GM12864 (cell line): Measurements from ENCODE around the gene SEC16B.

ENCODE experiments used
- DNase-seq: peaks from one replicate; pipeline ENCODE4 v3.0.0-alpha.2; 2011; ENCODE audit warnings: low read depth
- H3K4me3 ChIP-seq: 2 replicates; pipeline ENCODE4 v1.5.1; 2011; ENCODE audit warnings: mild to moderate bottlenecking, low read depth, low read length, control low read depth
- CTCF ChIP-seq: IDR thresholded peaks from 2 replicates; pipeline ENCODE4 v1.5.1; 2011; ENCODE audit warnings: low read depth, mild to moderate bottlenecking, moderate library complexity, low read length, control low read depth, inconsistent platforms; ENCODE audit errors: missing control alignments

SEC16B gene

GRCh38 chr1:177954076-177954475 lies 15.8 kb downstream of the SEC16B start:
- TF ChIP-seq CTCF = no peak
- DNase-seq = no peak
- no peak overlapping the region for H3K4me3 ChIP-seq

DNA sequence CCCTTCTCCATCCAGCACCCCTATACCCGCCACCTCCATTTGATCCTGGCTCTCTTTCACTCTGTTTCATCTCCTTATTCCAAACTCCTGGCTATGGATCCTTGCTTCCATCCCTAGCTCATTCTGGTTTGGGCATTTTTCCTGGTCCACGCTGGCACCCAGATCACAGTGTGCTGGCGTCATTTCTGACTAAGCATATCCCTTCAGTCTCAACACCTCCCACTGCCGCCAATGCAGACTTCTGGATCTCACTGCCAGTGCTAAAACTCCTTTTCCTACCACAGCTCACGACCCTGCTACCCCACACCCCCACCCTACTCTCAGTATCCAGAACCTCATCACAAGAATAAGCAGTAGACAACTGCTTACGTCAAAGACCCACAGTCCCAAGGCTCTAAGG lies 16.3 kb downstream of the SEC16B start:
- no peak overlapping the region for H3K4me3 ChIP-seq
- DNase-seq = no peak
- TF ChIP-seq CTCF = no peak

- H3K4me3 ChIP-seq = no peak overlapping the region
- no peak for DNase-seq
- no peak for TF ChIP-seq CTCF
Observed at GRCh38 chr1:177952691-177953090, 17.2 kb downstream of the SEC16B start.

DNA sequence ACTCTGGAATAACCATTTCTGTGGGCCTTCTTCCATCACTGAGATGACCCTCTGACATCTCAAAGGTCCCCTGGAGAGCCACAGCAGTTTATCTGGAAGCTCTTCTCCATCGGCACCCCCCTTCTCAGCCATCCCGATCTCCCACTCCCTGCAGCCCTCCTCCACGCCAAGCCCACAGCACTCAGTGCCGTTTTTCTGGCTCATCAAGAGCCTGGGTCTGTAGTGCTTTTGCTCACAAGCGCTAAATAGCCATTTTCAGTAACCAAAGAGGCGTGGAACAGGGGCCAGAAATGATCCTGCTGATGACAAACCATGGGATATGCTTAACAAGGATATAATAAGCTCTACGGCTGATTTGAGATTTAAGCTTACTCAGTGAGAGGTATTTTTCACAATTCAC lies 17.6 kb downstream of the SEC16B start:
- no peak for TF ChIP-seq CTCF
- H3K4me3 ChIP-seq = no peak overlapping the region
- DNase-seq = no peak

DNA sequence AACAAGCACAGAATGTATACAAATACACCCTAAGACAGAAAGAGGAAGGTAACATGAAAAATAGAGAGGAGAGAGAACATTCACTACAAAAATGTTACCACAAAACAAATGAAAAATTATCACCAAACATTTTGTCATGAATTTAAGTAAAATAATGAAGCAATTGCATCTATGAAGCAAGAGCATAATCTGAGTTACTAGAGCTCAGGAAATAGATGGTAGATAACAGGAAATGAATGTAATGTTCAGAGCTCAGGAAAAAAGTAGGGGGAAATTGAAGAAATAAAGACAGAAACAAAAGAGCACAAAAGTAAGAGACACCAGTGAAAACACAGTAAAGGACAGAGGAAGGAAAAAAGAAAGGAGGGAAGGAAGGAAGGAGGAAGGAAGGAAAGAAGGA lies 19.4 kb downstream of the SEC16B start:
- no peak overlapping the region for H3K4me3 ChIP-seq
- no peak for DNase-seq
- TF ChIP-seq CTCF = no peak

DNA sequence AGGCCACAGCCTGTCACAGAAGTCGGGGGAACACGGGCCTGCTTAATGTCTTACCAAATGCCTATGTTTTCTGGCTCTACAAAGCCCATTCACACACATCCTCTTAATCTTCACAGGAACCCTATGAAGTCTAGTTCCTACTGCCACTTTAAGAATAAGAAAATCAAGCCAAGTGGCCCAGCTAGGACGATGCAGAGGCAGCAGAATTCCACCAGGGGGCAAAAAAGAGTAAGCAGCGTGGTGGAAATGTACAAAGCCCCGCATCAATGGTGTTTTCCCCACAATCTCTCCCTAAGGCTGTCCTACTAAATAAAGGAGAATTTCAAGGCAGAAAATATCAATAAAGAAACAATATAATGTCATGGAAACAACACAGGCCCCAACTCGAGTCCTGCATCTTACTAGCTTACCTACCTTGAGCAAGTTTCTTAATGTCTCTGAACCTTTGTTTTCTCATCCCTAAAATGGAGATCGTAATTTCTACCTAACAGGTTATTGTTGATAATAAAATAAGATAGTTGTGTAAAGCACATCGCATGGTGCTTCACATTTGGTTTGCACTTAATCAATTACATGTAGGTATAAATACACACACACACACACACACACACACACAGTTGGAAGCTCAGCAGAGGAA lies 21.4 kb downstream of the SEC16B start:
- no peak overlapping the region for H3K4me3 ChIP-seq
- DNase-seq = no peak
- TF ChIP-seq CTCF = peak; percentile 88

DNA sequence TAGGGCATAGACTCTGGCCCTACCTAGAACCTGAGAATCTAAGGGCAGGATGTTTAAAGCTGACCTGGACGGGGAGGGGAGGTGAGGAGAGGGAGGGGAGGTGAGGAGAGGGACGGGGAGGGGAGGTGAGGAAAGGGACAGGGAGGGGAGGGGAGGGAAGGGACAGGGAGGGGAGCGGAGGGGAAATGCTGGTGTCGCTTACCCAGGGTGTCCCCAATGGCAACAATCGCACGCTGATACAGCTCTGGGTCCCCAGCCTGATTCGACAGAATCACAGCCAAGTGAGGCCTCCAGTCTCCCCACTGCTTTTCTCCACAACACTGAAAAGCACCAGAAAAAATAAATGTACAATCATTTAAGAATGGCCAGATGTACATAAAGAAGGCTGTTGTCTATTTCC lies 22.2 kb downstream of the SEC16B start:
- H3K4me3 ChIP-seq = no peak overlapping the region
- DNase-seq = no peak
- no peak for TF ChIP-seq CTCF
